Natural killer cell (primary cell): ENCODE data around the gene CNPY1. TPM values are rescaled to one million over a fixed set of nuclear protein-coding genes. Genes with fewer than 3 reads are reported as not detected.

Source experiments
- ATAC-seq, 3 donors: fragments of 150-1000 bp in 2 of 3; fragments of 200-7000 bp in 1 of 3; cut with Tn5 transposase; 1 replicate in 1 of 3; 2 replicates in 2 of 3; pipeline ENCODE4 v1.10.0; 2021; ENCODE audit warnings: mild to moderate bottlenecking in 2 of 3, moderate library complexity in 2 of 3
- DNase-seq, 2 donors: peaks; one replicate each; pipeline versions ENCODE4 v3.0.0 to v3.0.0-alpha.2; 2013 to 2021; ENCODE audit warnings: mixed read lengths in 1 of 2
- H3K27ac ChIP-seq: one replicate; pipeline ENCODE4 v1.5.1; 2013; ENCODE audit warnings: mild to moderate bottlenecking, low read length
- H3K27me3 ChIP-seq: one replicate; pipeline ENCODE4 v1.6.1; 2013; ENCODE audit warnings: low read length; ENCODE audit not compliant: control insufficient read depth, insufficient read depth
- H3K36me3 ChIP-seq: one replicate; pipeline ENCODE4 v1.6.1; 2013; ENCODE audit warnings: low read length; ENCODE audit not compliant: control insufficient read depth, insufficient read depth
- H3K4me1 ChIP-seq: one replicate; pipeline ENCODE4 v1.6.1; 2013; ENCODE audit warnings: low read length; ENCODE audit not compliant: control insufficient read depth, insufficient read depth
- H3K4me3 ChIP-seq: one replicate; pipeline ENCODE4 v1.5.1; 2013; ENCODE audit warnings: low read length
- H3K9me3 ChIP-seq: one replicate; pipeline ENCODE4 v1.6.1; 2013; ENCODE audit warnings: low read length; ENCODE audit not compliant: control insufficient read depth, insufficient read depth
- H3K27ac Mint-ChIP-seq, 2 donors: one replicate each; pipeline ENCODE4 v1.8.0; 2022; ENCODE audit warnings: mild to moderate bottlenecking in 2 of 2, mixed read lengths in 2 of 2, moderate library complexity in 1 of 2
- H3K27me3 Mint-ChIP-seq, 2 donors: one replicate each; pipeline ENCODE4 v1.8.0; 2022; ENCODE audit warnings: low read depth in 2 of 2, mixed read lengths in 2 of 2
- H3K36me3 Mint-ChIP-seq: one replicate; pipeline ENCODE4 v1.8.0; 2022; ENCODE audit warnings: mixed read lengths
- H3K4me1 Mint-ChIP-seq, 2 donors: one replicate each; pipeline ENCODE4 v1.8.0; 2022; ENCODE audit warnings: mixed read lengths in 2 of 2
- H3K4me3 Mint-ChIP-seq: one replicate; pipeline ENCODE4 v1.8.0; 2022; ENCODE audit warnings: mild to moderate bottlenecking, moderate library complexity, mixed read lengths
- H3K9me3 Mint-ChIP-seq, 2 donors: one replicate each; pipeline ENCODE4 v1.8.0; 2022; ENCODE audit warnings: mixed read lengths in 2 of 2
- CTCF ChIP-seq: fragments of 200-600 bp; IDR thresholded peaks from one replicate; pipeline ENCODE4 v1.8.0; 2022; ENCODE audit warnings: antibody characterized with exemption
- WGBS: methylation state at CpG from one replicate; pipeline ENCODE4 v1.1.7; 2013; ENCODE audit warnings: missing lambda C conversion rate; ENCODE audit not compliant: insufficient coverage; 5-methylcytosine and 5-hydroxymethylcytosine counted together
- intact Hi-C: fragments of 100-400 bp; cut with micrococcal nuclease; formaldehyde crosslinking; loops from one replicate; pipeline ENCODE4 v1.14.2; 2022
- total RNA-seq, 4 donors: library from RNA; stranded (reverse); fragments of 120-200 nt in 1 of 4; gene quantifications; one replicate each; pipeline versions ENCODE4 v1.2.3 to v1.2.4, GENCODE V29; 2013 to 2022

CNPY1 gene
- total RNA-seq, 3 donors from 2014 or later (not counting 1 experiment from before 2014, with no cell fraction given) = not detected

GRCh38 chr7:155497149-155497901 lies 49.0 kb downstream of the CNPY1 start:
- intact Hi-C loops = no loop called here
- Histone ChIP-seq H3K4me3 (no peak overlapping the region), H3K27me3 (peaks cover 13% of the 10 kb centered on the region), H3K36me3 (no peaks in the 10 kb centered on the region), H3K9me3 (no peaks in the 10 kb centered on the region), H3K4me1 (no peaks in the 10 kb centered on the region), H3K27ac (no peak overlapping the region)
- no peak overlapping the region for H3K4me3 Mint-ChIP-seq
- no peaks in the 10 kb centered on the region for H3K4me1 Mint-ChIP-seq
- H3K9me3 Mint-ChIP-seq = no peaks in the 10 kb centered on the region
- H3K27ac Mint-ChIP-seq = no peak overlapping the region
- no peak for ATAC-seq
- H3K27me3 Mint-ChIP-seq = peaks cover 27 to 46% of the 10 kb centered on the region in 2 donors
- WGBS = 76% methylated on average over 26 of the region's 26 CpGs
- TF ChIP-seq CTCF = no peak
- H3K36me3 Mint-ChIP-seq = no peaks in the 10 kb centered on the region
- no peak for DNase-seq

GRCh38 chr7:155496267-155497005 lies 49.9 kb downstream of the CNPY1 start:
- 86% methylated on average over 23 of the region's 23 CpGs for WGBS
- TF ChIP-seq CTCF = no peak
- Mint-ChIP-seq H3K9me3 (no peaks in the 10 kb centered on the region), H3K4me3 (no peak overlapping the region), H3K36me3 (no peaks in the 10 kb centered on the region), H3K4me1 (peaks cover 7 to 8% of the 10 kb centered on the region in 2 donors), H3K27ac (no peak overlapping the region), H3K27me3 (peaks cover 23 to 38% of the 10 kb centered on the region in 2 donors)
- intact Hi-C loops = no loop called here
- H3K36me3 ChIP-seq = no peaks in the 10 kb centered on the region
- peaks cover 10% of the 10 kb centered on the region for H3K27me3 ChIP-seq
- no peak overlapping the region for H3K4me3 ChIP-seq
- no peaks in the 10 kb centered on the region for H3K9me3 ChIP-seq
- no peak for ATAC-seq
- no peak for DNase-seq
- H3K4me1 ChIP-seq = peaks cover 5% of the 10 kb centered on the region
- no peak overlapping the region for H3K27ac ChIP-seq

GRCh38 chr7:155495440-155496248 lies 50.7 kb downstream of the CNPY1 start:
- ATAC-seq (no peak), DNase-seq (no peak)
- Histone ChIP-seq H3K36me3 (no peaks in the 10 kb centered on the region), H3K4me3 (no peak overlapping the region), H3K9me3 (no peaks in the 10 kb centered on the region), H3K27me3 (peaks cover 2% of the 10 kb centered on the region), H3K27ac (no peak overlapping the region), H3K4me1 (peaks cover 11% of the 10 kb centered on the region)
- TF ChIP-seq CTCF = no peak
- H3K9me3 Mint-ChIP-seq = no peaks in the 10 kb centered on the region
- no peaks in the 10 kb centered on the region for H3K36me3 Mint-ChIP-seq
- H3K27ac Mint-ChIP-seq = no peak overlapping the region
- peaks cover 16 to 30% of the 10 kb centered on the region in 2 donors for H3K27me3 Mint-ChIP-seq
- H3K4me1 Mint-ChIP-seq = peaks cover 14 to 16% of the 10 kb centered on the region in 2 donors
- WGBS = 89% methylated on average over 13 of the region's 13 CpGs
- intact Hi-C loops = no loop called here
- H3K4me3 Mint-ChIP-seq = no peak overlapping the region
